ENCODE data around the gene RHOF. TPM values are rescaled to one million over a fixed set of nuclear protein-coding genes. Genes with fewer than 3 reads are reported as not detected.

RHOF gene
- total RNA-seq, 6 experiments from 2014 or later: 3.2 to 4.2 (median 3.6) TPM

DNA sequence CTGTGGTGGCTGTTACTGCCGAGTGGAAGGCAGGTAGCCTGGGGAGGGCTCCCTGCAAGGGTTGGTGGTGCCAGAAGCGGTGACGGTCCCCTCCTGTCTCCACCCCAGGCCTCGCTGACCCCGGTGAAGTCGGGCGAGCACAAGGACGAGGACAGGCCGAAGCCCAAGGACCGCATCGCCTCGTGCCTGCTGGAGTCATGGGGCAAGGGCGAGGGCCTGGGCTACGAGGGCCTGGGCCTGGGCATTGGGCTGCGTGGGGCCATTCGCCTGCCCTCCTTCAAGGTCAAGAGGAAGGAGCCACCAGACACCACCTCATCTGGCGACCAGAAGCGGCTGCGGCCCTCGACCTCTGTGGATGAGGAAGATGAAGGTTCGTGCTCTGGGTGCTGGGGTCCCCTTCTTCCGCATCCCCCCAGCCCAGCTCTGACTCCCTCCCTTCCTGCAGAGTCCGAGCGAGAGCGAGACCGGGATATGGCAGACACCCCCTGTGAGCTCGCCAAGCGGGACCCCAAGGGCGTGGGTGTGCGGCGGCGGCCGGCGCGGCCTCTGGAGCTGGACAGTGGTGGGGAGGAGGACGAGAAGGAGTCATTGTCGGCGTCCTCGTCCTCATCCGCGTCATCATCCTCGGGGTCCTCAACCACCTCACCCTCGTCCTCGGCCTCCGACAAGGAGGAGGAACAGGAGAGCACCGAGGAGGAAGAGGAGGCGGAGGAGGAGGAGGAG, 23.6 kb upstream of the RHOF start:
- Mint-ChIP-seq H3K27me3 (ENCODE audit: insufficient read depth) (peaks cover 5% of the 10 kb centered on the region), H3K4me3 (no peak overlapping the region), H3K27ac (no peak overlapping the region), H3K9me3 (no peaks in the 10 kb centered on the region), H3K4me1 (ENCODE audit: low read depth) (peaks cover 17% of the 10 kb centered on the region), H3K36me3 (ENCODE audit: low read depth) (peaks cover 11% of the 10 kb centered on the region)
- DNase-seq: no peak
- TF ChIP-seq, protein P1, sequence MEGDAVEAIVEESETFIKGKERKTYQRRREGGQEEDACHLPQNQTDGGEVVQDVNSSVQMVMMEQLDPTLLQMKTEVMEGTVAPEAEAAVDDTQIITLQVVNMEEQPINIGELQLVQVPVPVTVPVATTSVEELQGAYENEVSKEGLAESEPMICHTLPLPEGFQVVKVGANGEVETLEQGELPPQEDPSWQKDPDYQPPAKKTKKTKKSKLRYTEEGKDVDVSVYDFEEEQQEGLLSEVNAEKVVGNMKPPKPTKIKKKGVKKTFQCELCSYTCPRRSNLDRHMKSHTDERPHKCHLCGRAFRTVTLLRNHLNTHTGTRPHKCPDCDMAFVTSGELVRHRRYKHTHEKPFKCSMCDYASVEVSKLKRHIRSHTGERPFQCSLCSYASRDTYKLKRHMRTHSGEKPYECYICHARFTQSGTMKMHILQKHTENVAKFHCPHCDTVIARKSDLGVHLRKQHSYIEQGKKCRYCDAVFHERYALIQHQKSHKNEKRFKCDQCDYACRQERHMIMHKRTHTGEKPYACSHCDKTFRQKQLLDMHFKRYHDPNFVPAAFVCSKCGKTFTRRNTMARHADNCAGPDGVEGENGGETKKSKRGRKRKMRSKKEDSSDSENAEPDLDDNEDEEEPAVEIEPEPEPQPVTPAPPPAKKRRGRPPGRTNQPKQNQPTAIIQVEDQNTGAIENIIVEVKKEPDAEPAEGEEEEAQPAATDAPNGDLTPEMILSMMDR (IDR thresholded peaks at IDR 0.05): no peak

DNA sequence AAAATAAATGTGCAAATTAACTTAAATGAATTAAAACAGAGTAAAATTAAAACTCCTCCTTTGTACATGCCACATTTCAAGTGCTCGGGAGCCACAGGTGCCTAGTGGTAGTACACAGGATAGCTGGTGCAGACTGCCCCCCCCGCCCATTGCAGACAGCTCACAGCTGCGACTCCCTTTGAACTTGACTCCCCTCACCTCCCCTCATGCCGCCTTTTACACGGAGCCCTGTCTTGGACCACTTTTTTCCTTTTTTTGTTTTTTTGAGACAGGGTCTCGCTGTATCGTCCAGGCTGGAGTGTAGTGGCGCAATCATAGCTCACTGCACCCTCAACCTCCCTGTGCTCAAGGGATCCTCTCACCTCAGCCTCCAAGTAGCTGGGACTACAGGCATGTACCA, 21.8 kb upstream of the RHOF start:
- no peak overlapping the region for H3K4me3 Mint-ChIP-seq
- peaks cover 30% of the 10 kb centered on the region for H3K4me1 Mint-ChIP-seq (ENCODE audit: low read depth)
- H3K27me3 Mint-ChIP-seq (ENCODE audit: insufficient read depth): peaks cover 2% of the 10 kb centered on the region
- DNase-seq: no peak
- H3K36me3 Mint-ChIP-seq (ENCODE audit: low read depth): peaks cover 11% of the 10 kb centered on the region
- no peaks in the 10 kb centered on the region for H3K9me3 Mint-ChIP-seq
- no peak overlapping the region for H3K27ac Mint-ChIP-seq
- TF ChIP-seq, protein P1 (IDR thresholded peaks at IDR 0.05): no peak

DNA sequence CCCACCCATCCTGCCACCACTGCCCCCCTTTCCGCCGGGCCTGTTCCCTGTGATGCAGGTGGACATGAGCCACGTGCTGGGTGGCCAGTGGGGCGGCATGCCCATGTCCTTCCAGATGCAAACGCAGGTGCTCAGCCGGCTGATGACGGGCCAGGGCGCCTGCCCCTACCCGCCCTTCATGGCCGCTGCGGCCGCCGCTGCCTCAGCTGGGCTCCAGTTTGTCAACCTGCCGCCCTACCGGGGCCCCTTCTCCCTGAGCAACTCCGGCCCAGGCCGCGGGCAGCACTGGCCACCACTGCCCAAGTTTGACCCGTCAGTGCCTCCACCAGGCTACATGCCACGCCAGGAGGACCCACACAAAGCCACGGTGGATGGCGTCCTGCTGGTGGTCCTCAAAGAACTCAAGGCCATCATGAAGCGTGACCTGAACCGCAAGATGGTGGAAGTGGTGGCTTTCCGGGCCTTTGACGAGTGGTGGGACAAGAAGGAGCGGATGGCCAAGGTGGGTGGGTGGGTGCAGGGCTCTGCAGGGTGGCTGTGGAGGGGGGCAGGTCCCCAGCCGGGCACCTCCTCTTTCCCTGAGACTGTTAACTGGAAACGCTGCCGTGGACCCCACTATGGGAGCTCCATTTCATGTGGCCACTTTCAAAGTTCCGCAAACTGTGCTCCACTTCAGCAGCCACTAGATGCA, 21.1 kb upstream of the RHOF start:
- peaks cover 13% of the 10 kb centered on the region for H3K36me3 Mint-ChIP-seq (ENCODE audit: low read depth)
- TF ChIP-seq, protein P1 (IDR thresholded peaks at IDR 0.05): no peak
- H3K27ac Mint-ChIP-seq: no peak overlapping the region
- DNase-seq: no peak
- H3K27me3 Mint-ChIP-seq (ENCODE audit: insufficient read depth): peaks cover 2% of the 10 kb centered on the region
- no peak overlapping the region for H3K4me3 Mint-ChIP-seq
- H3K4me1 Mint-ChIP-seq (ENCODE audit: low read depth): peaks cover 30% of the 10 kb centered on the region
- H3K9me3 Mint-ChIP-seq: no peaks in the 10 kb centered on the region

DNA sequence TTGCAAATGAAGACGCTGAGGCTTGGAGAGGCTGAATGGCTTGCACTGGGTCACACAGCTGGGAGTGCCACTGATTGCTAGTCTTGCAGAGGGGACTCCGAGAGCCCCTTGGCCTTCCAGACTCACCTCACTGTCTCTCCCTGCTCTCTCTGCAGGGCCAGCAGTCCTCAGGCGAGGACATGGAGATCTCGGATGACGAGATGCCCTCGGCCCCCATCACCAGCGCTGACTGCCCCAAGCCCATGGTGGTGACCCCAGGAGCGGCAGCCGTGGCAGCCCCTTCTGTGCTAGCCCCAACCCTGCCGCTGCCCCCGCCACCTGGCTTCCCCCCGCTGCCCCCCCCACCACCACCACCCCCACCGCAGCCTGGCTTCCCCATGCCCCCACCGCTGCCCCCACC, 20.5 kb upstream of the RHOF start:
- H3K4me3 Mint-ChIP-seq: no peak overlapping the region
- no peak for DNase-seq
- peaks cover 30% of the 10 kb centered on the region for H3K4me1 Mint-ChIP-seq (ENCODE audit: low read depth)
- H3K9me3 Mint-ChIP-seq: no peaks in the 10 kb centered on the region
- TF ChIP-seq, protein P1 (IDR thresholded peaks at IDR 0.05): no peak
- H3K27me3 Mint-ChIP-seq (ENCODE audit: insufficient read depth): peaks cover 2% of the 10 kb centered on the region
- peaks cover 14% of the 10 kb centered on the region for H3K36me3 Mint-ChIP-seq (ENCODE audit: low read depth)
- H3K27ac Mint-ChIP-seq: no peak overlapping the region

DNA sequence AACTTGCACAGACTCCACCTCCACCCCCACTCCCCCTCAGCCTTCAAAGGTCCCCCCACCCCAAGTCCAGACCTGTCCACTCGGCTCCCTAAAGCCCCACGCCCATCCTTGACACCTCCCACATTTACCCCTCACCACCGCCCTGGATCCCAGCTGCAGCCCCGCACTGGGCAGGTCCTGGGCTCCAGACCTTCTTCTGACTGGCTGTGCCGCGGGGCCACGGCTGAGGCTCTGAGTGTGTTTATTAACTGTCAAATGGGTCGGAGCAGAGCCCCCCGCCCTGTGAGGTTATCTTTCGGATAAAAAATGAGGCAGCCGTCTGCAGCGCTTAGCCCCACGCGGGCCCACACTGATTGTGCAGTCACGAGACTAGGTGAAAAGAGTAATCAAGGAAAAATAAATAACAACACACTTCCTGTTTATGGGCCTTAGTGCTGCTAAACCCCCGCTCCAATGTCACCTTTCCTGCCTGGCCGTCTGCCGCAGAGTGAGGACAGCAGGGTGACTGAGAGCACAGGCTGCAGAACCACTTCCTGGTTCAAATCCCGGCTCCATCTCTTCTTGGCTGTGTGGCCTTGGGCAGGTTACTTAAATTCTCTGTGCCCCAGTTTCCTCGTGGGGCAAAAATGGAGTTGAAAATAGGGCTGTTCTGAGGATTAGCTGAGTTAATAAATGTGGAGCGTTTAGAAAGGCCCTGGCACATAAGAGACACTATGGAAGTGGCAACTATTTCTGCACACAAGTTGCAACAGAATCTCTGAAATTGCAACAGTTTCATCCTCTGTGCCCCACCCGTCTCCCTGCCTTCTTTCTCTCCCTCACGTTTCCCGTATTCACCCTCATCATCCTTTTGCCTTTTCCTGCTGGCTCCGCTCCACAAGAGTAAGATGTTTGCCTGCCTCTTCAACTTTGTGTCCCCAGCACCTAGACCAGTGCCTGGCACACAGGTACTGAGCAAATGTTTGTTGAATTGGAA, 19.7 kb upstream of the RHOF start:
- Mint-ChIP-seq H3K27ac (peak overlapping the region; percentile 56), H3K36me3 (ENCODE audit: low read depth) (peaks cover 19% of the 10 kb centered on the region), H3K9me3 (no peaks in the 10 kb centered on the region), H3K4me1 (ENCODE audit: low read depth) (peaks cover 30% of the 10 kb centered on the region), H3K4me3 (peak overlapping the region; percentile 92), H3K27me3 (ENCODE audit: insufficient read depth) (peaks cover 2% of the 10 kb centered on the region)
- no peak for DNase-seq
- TF ChIP-seq, protein P1 (IDR thresholded peaks at IDR 0.05): no peak
